PC-9 (cell line): ENCODE results near the gene DENND1A. TPM values are rescaled to one million over a fixed set of nuclear protein-coding genes. Genes with fewer than 3 reads are reported as not detected.

Experiments
- BruUV-seq: library from RNA; stranded (reverse); fragments of 400-500 nt; replicated peaks from 2 replicates; lab custom pipeline; 2021; lab: Mats Ljungman, UMichigan
- CTCF ChIA-PET: fragments of 300-600 bp; sonication (Branson Sonifier 250); formaldehyde crosslinking; loops from one replicate; lab custom pipeline; 2022; ENCODE audit warnings: antibody characterized with exemption; lab: Charles Lee
- POLR2A ChIA-PET: fragments of 300-600 bp; sonication (Branson Sonifier 250); formaldehyde crosslinking; loops from one replicate; lab custom pipeline; 2022; ENCODE audit warnings: antibody characterized with exemption; ENCODE audit not compliant: unreplicated experiment; lab: Charles Lee
- DNase-seq, 2 experiments: peaks; one replicate each; pipeline versions ENCODE4 v3.0.0 to v3.0.0-alpha.2; 2015 to 2022; ENCODE audit warnings: mixed read lengths in 1 of 2
- H2AFZ ChIP-seq: fragments of 200-600 bp; sonication (generic); 2 replicates; pipeline ENCODE4 v1.8.1; 2017; ENCODE audit warnings: antibody characterized with exemption
- H3F3A ChIP-seq: fragments of 200-600 bp; sonication (generic); 2 replicates; pipeline ENCODE4 v1.8.1; 2017; ENCODE audit warnings: antibody characterized with exemption, mild to moderate bottlenecking, low read depth; ENCODE audit not compliant: insufficient read depth
- H3K27ac ChIP-seq: fragments of 200-600 bp; sonication (generic); 2 replicates; pipeline ENCODE4 v1.6.1; 2016; ENCODE audit warnings: mixed run types
- H3K27me3 ChIP-seq: fragments of 200-600 bp; sonication (generic); 2 replicates; pipeline ENCODE4 v1.6.1; 2016; ENCODE audit warnings: low read depth, mixed run types; ENCODE audit not compliant: insufficient read depth
- H3K36me3 ChIP-seq: fragments of 200-600 bp; sonication (generic); 2 replicates; pipeline ENCODE4 v1.6.1; 2016; ENCODE audit warnings: low read depth, mixed run types
- H3K4me1 ChIP-seq: fragments of 200-600 bp; sonication (generic); replicated peaks from 2 replicates; pipeline ENCODE4 v1.6.1; 2016; ENCODE audit warnings: mixed run types; ENCODE audit not compliant: insufficient read depth
- H3K4me2 ChIP-seq: fragments of 200-600 bp; sonication (generic); 2 replicates; pipeline ENCODE4 v1.6.1; 2017; ENCODE audit warnings: mixed run types
- H3K4me3 ChIP-seq: fragments of 200-600 bp; sonication (generic); 2 replicates; pipeline ENCODE4 v1.6.1; 2016; ENCODE audit warnings: mixed run types
- H3K79me2 ChIP-seq: fragments of 200-600 bp; sonication (generic); 2 replicates; pipeline ENCODE4 v1.6.1; 2017; ENCODE audit warnings: low read depth, mixed run types
- H3K9me2 ChIP-seq: fragments of 200-600 bp; sonication (generic); 2 replicates; pipeline ENCODE4 v1.8.1; 2017; ENCODE audit warnings: mild to moderate bottlenecking; ENCODE audit not compliant: insufficient read depth
- H3K9me3 ChIP-seq: fragments of 200-600 bp; sonication (generic); 2 replicates; pipeline ENCODE4 v1.8.1; 2016; ENCODE audit warnings: low read depth; ENCODE audit not compliant: insufficient read depth
- H4K20me1 ChIP-seq: fragments of 200-600 bp; sonication (generic); 2 replicates; pipeline ENCODE4 v1.8.1; 2017; ENCODE audit not compliant: insufficient read depth
- CTCF ChIP-seq: fragments of 200-600 bp; sonication (generic); conservative IDR thresholded peaks from 2 replicates; pipeline ENCODE4 v1.6.1; 2017; ENCODE audit warnings: mixed run types, antibody characterized with exemption, mild to moderate bottlenecking, moderate library complexity
- EZH2 ChIP-seq: fragments of 200-600 bp; sonication (generic); IDR thresholded peaks from 2 replicates; pipeline ENCODE4 v1.8.0; 2017; ENCODE audit warnings: antibody characterized with exemption, low read depth
- intact Hi-C: fragments of 100-400 bp; cut with micrococcal nuclease; formaldehyde crosslinking; loops from one replicate; pipeline ENCODE4 v1.10.0; 2022; ENCODE audit not compliant: unreplicated experiment
- total RNA-seq: library from RNA; stranded (reverse); gene quantifications from 2 replicates; pipeline ENCODE4 v1.2.3, GENCODE V29; 2021

The DENND1A gene
- total RNA-seq, 1 experiment from 2014 or later: 37.7 TPM

GRCh38 chr9:123364241-123364824, 565.6 kb downstream of the DENND1A start:
- no peaks in the 10 kb centered on the region for H3K79me2 ChIP-seq
- BruUV-seq: no TSS peak
- POLR2A ChIA-PET: no interaction called here

GRCh38 chr9:123362856-123363255, 567.1 kb downstream of the DENND1A start:
- H3K9me3 ChIP-seq: no peaks in the 10 kb centered on the region
- TF ChIP-seq EZH2: no peak
- no peak for TF ChIP-seq CTCF

More at GRCh38 chr9:123364241-123364824, 565.6 kb downstream of the DENND1A start:
- no peak for DNase-seq
- Histone ChIP-seq H2AFZ (no peak overlapping the region), H3K9me3 (no peaks in the 10 kb centered on the region), H3K4me1 (no peaks in the 10 kb centered on the region), H3K27ac (no peak overlapping the region), H3K9me2 (no peaks in the 10 kb centered on the region), H3K36me3 (no peaks in the 10 kb centered on the region), H3F3A (peaks cover 6% of the 10 kb centered on the region), H3K4me2 (no peak overlapping the region), H3K27me3 (peaks cover 34% of the 10 kb centered on the region), H3K4me3 (no peak overlapping the region), H4K20me1 (no peaks in the 10 kb centered on the region)
- CTCF ChIA-PET: interaction anchor here (0.6 kb wide), 1 partner anchor 46 kb away, joined by 5 read pairs; no protein-coding TSS in a partner anchor
- intact Hi-C loops: no loop called here
- TF ChIP-seq CTCF (no peak), EZH2 (no peak)

GRCh38 chr9:123361731-123362510, 568.0 kb downstream of the DENND1A start:
- Histone ChIP-seq H4K20me1 (no peaks in the 10 kb centered on the region), H3K79me2 (no peaks in the 10 kb centered on the region), H3K9me3 (no peaks in the 10 kb centered on the region), H2AFZ (no peak overlapping the region), H3F3A (peaks cover 6% of the 10 kb centered on the region), H3K36me3 (no peaks in the 10 kb centered on the region), H3K4me1 (no peaks in the 10 kb centered on the region), H3K27me3 (peaks cover 23% of the 10 kb centered on the region), H3K4me3 (no peak overlapping the region), H3K9me2 (no peaks in the 10 kb centered on the region), H3K4me2 (no peak overlapping the region), H3K27ac (no peak overlapping the region)
- CTCF ChIA-PET: no interaction called here
- intact Hi-C loops: no loop called here
- BruUV-seq: no TSS peak
- POLR2A ChIA-PET: no interaction called here
- no peak for DNase-seq
- no peak for TF ChIP-seq CTCF
- TF ChIP-seq EZH2: no peak

More at GRCh38 chr9:123362856-123363255, 567.1 kb downstream of the DENND1A start:
- Histone ChIP-seq H2AFZ (no peak overlapping the region), H3F3A (peaks cover 6% of the 10 kb centered on the region), H3K79me2 (no peaks in the 10 kb centered on the region), H3K27me3 (peaks cover 23% of the 10 kb centered on the region), H3K9me2 (no peaks in the 10 kb centered on the region), H3K4me2 (no peak overlapping the region), H3K27ac (no peak overlapping the region), H3K4me1 (no peaks in the 10 kb centered on the region), H4K20me1 (no peaks in the 10 kb centered on the region), H3K36me3 (no peaks in the 10 kb centered on the region), H3K4me3 (no peak overlapping the region)
- no TSS peak for BruUV-seq
- ChIA-PET CTCF (no interaction called here), POLR2A (no interaction called here)
- intact Hi-C loops: no loop called here
- DNase-seq: no peak
